Measurements from ENCODE around the gene PCDH1.

DNA sequence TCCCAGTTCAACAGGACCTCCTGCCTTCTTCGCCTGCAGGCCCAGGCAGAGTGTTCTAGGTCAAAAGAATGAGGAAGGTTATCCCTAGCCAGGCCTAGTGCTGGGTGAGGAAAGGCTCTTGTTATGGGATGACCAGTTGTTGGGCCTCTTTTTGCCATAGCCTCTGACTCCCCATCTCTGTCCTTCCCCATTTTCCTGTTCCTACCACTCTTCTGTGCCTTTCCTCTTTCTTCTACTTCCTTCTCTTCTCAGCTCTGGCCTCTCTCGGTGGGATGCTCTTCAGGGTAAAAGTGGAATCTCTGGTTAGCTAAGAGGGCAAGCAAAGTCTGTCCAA lies 1.2 kb upstream of the PCDH1 start:
- TF ChIP-seq, protein P1, sequence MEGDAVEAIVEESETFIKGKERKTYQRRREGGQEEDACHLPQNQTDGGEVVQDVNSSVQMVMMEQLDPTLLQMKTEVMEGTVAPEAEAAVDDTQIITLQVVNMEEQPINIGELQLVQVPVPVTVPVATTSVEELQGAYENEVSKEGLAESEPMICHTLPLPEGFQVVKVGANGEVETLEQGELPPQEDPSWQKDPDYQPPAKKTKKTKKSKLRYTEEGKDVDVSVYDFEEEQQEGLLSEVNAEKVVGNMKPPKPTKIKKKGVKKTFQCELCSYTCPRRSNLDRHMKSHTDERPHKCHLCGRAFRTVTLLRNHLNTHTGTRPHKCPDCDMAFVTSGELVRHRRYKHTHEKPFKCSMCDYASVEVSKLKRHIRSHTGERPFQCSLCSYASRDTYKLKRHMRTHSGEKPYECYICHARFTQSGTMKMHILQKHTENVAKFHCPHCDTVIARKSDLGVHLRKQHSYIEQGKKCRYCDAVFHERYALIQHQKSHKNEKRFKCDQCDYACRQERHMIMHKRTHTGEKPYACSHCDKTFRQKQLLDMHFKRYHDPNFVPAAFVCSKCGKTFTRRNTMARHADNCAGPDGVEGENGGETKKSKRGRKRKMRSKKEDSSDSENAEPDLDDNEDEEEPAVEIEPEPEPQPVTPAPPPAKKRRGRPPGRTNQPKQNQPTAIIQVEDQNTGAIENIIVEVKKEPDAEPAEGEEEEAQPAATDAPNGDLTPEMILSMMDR (IDR thresholded peaks at IDR 0.05) = no peak
- no peak for TF ChIP-seq POLR2A (IDR thresholded peaks at IDR 0.05)

All from lower leg skin (tissue), 3 donors.